ENCODE measurements around the gene ARX.

DNA sequence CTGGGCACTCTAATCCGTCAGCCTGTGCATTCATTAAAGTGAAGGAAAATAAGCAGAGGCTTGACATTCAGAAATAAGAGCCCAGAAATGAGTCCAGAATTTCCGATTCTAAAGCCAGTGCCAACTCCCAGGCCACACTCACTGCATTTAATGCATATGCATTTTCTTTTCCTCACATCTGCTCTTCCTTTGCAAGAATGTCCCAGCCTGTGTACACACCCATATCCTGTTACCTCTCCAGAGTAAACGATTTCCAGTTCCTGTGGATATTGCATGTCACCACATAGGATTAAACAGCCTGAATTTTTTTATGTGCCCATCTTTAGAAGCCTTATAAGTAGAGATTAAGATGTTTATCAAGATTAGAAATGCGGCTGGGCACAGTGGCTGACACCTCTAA lies 27.5 kb downstream of the ARX start:
- TF ChIP-seq, protein P1, sequence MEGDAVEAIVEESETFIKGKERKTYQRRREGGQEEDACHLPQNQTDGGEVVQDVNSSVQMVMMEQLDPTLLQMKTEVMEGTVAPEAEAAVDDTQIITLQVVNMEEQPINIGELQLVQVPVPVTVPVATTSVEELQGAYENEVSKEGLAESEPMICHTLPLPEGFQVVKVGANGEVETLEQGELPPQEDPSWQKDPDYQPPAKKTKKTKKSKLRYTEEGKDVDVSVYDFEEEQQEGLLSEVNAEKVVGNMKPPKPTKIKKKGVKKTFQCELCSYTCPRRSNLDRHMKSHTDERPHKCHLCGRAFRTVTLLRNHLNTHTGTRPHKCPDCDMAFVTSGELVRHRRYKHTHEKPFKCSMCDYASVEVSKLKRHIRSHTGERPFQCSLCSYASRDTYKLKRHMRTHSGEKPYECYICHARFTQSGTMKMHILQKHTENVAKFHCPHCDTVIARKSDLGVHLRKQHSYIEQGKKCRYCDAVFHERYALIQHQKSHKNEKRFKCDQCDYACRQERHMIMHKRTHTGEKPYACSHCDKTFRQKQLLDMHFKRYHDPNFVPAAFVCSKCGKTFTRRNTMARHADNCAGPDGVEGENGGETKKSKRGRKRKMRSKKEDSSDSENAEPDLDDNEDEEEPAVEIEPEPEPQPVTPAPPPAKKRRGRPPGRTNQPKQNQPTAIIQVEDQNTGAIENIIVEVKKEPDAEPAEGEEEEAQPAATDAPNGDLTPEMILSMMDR (IDR thresholded peaks at IDR 0.05; ENCODE audit: low read length) = no peak
- TF ChIP-seq EZH2 (optimal IDR thresholded peaks at IDR 0.05; ENCODE audit: low read depth, low read length) = no peak
